Transverse colon (tissue), 4 donors: ENCODE data around the gene IFI27. TPM values are rescaled to one million over a fixed set of nuclear protein-coding genes. Genes with fewer than 3 reads are reported as not detected.

Experiments used
- DNase-seq: peaks from one replicate; pipeline ENCODE4 v3.0.0-alpha.2; 2019
- H3K27ac ChIP-seq, 4 donors: fragments of 200-600 bp; sonication (generic); 2 replicates each; pipeline ENCODE4 v1.5.1; 2016 to 2018; ENCODE audit warnings: inconsistent platforms in 4 of 4
- H3K27me3 ChIP-seq: fragments of 200-600 bp; sonication (generic); 2 replicates; pipeline ENCODE4 v1.5.1; 2017; ENCODE audit warnings: inconsistent platforms
- H3K36me3 ChIP-seq, 4 donors: fragments of 200-600 bp; sonication (generic); 2 replicates each; pipeline ENCODE4 v1.5.1; 2017 to 2019; ENCODE audit warnings: inconsistent platforms in 4 of 4
- H3K4me1 ChIP-seq, 4 donors: fragments of 200-600 bp; sonication (generic); 2 replicates each; pipeline ENCODE4 v1.5.1; 2017 to 2020; ENCODE audit warnings: inconsistent platforms in 4 of 4
- H3K4me3 ChIP-seq, 4 donors: fragments of 200-600 bp; sonication (generic); 1 replicate in 1 of 4; 2 replicates in 3 of 4; pipeline versions ENCODE4 v1.5.1 to v1.6.1; 2017 to 2019; ENCODE audit warnings: inconsistent platforms in 4 of 4
- H3K9me3 ChIP-seq, 2 donors: fragments of 200-600 bp; sonication (generic); 2 replicates each; pipeline ENCODE4 v1.5.1; 2017 to 2019; ENCODE audit warnings: inconsistent platforms in 2 of 2
- EP300 ChIP-seq: sonication (generic); formaldehyde crosslinking; IDR thresholded peaks from one replicate; pipeline ENCODE4 v1.6.1; 2017; ENCODE audit warnings: antibody characterized with exemption, low read depth
- POLR2A ChIP-seq: fragments of 450-650 bp; IDR thresholded peaks from one replicate; pipeline ENCODE4 v1.6.1; 2016; ENCODE audit warnings: antibody characterized with exemption, mild to moderate bottlenecking, moderate library complexity
- POLR2AphosphoS5 ChIP-seq, 3 donors: sonication (generic); formaldehyde crosslinking; IDR thresholded peaks; one replicate each; pipeline ENCODE4 v1.6.1; 2016; ENCODE audit warnings: antibody characterized with exemption in 3 of 3
- WGBS, 2 donors: methylation state at CpG; one replicate each; pipeline ENCODE4 v1.1.5; 2018; ENCODE audit warnings: low coverage in 1 of 2; 5-methylcytosine and 5-hydroxymethylcytosine counted together
- in situ Hi-C, 4 donors: fragments of 200-750 bp; cut with MboI; loops; one replicate each; pipeline versions ENCODE4 v1.15.0 to v1.15.1; 2017; ENCODE audit warnings: low sequenced_read_pairs in 3 of 4, low pct_ligation_motif_present in 1 of 4, low pct_unique_long_range_greater_than_20kb in 1 of 4
- intact Hi-C: fragments of 100-400 bp; cut with DNase I; formaldehyde crosslinking; loops from one replicate; pipeline ENCODE4 v1.15.1; 2023; ENCODE audit warnings: low total_unique reads
- total RNA-seq, 4 donors: library from RNA; depleted of rRNA; stranded (reverse); fragments of >200 nt; gene quantifications; one replicate each; pipeline ENCODE4 v1.1.0, GENCODE V29; 2016
- TF ChIP-seq, protein P1 (sequence below), 5 experiments: fragments of 200-600 bp in 3 of 5; fragments of 450-650 bp in 2 of 5; sonication (generic) in 3 of 5; IDR thresholded peaks; 1 replicate in 2 of 5; 2 replicates in 3 of 5; pipeline ENCODE4 v1.5.1; 2016 to 2017; ENCODE audit warnings: antibody characterized with exemption in 5 of 5, inconsistent platforms in 3 of 5, mild to moderate bottlenecking in 2 of 5, moderate library complexity in 1 of 5

The IFI27 gene
- total RNA-seq, 4 donors from 2014 or later, result 124 to 1,625 (median 472) TPM

DNA sequence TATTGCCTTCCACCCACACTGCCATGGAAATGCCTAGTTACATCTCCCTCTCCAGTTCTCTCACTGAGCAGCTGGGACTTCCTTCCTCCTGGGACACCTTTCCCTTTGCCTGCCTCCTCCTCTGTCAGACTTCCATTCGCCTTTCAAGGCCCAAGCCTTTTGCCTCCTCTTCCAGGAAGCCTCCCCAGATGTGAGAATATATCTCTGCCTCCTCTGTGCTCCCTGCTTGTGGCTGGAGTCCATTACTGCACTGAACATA is 15.8 kb downstream of the IFI27 start:
- H3K4me1 ChIP-seq, result peaks cover 9 to 19% (median 15%) of the 10 kb centered on the region in 4 donors
- H3K4me3 ChIP-seq, result no peak overlapping the region
- in situ Hi-C loops (no loop called here), intact Hi-C loops (no loop called here)
- H3K9me3 ChIP-seq, result no peaks in the 10 kb centered on the region
- TF ChIP-seq POLR2AphosphoS5 (IDR thresholded peaks at IDR 0.05) (no peak), POLR2A (no peak), EP300 (no peak)
- TF ChIP-seq, protein P1, sequence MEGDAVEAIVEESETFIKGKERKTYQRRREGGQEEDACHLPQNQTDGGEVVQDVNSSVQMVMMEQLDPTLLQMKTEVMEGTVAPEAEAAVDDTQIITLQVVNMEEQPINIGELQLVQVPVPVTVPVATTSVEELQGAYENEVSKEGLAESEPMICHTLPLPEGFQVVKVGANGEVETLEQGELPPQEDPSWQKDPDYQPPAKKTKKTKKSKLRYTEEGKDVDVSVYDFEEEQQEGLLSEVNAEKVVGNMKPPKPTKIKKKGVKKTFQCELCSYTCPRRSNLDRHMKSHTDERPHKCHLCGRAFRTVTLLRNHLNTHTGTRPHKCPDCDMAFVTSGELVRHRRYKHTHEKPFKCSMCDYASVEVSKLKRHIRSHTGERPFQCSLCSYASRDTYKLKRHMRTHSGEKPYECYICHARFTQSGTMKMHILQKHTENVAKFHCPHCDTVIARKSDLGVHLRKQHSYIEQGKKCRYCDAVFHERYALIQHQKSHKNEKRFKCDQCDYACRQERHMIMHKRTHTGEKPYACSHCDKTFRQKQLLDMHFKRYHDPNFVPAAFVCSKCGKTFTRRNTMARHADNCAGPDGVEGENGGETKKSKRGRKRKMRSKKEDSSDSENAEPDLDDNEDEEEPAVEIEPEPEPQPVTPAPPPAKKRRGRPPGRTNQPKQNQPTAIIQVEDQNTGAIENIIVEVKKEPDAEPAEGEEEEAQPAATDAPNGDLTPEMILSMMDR (IDR thresholded peaks at IDR 0.05), result no peak
- no peaks in the 10 kb centered on the region for H3K36me3 ChIP-seq
- no peaks in the 10 kb centered on the region for H3K27me3 ChIP-seq
- no peak for DNase-seq
- H3K27ac ChIP-seq, result no peak overlapping the region
- WGBS, 2 donors, result 95% methylated on average over 1 of the region's 1 CpG; no CpG with 5 or more reads in 1 of the 2 donors

DNA sequence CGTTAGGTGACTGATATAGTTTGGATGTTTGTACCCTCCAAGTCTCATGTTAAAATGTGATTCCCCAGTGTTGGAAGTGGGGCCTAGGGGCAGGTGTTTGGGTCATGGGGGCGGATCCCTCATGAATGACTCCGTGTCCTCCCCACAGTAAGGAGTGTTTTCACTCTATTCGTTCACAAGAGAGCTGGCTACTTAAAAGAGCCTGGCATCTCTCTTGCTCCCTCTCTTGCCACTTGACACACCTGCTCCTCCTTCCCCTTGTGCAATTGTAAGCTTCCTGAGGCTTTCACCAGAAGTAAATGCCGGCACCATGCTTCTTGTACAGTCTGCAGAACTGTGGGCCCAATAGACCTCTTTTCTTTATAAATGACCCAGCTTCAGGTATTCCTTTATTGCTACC is 16.3 kb downstream of the IFI27 start:
- no peaks in the 10 kb centered on the region for H3K36me3 ChIP-seq
- 89 to 100% methylated on average over 1 to 5 of the region's 5 CpGs for WGBS, 2 donors
- H3K9me3 ChIP-seq, result no peaks in the 10 kb centered on the region
- H3K27ac ChIP-seq, result no peak overlapping the region
- no peak for DNase-seq
- peaks cover 9 to 19% (median 15%) of the 10 kb centered on the region in 4 donors for H3K4me1 ChIP-seq
- no peak overlapping the region for H3K4me3 ChIP-seq
- H3K27me3 ChIP-seq, result no peaks in the 10 kb centered on the region
- TF ChIP-seq, protein P1 (IDR thresholded peaks at IDR 0.05), result no peak
- TF ChIP-seq POLR2AphosphoS5 (IDR thresholded peaks at IDR 0.05), result no peak
- no peak for TF ChIP-seq EP300
- no peak for TF ChIP-seq POLR2A
- in situ Hi-C loops, result no loop called here
- intact Hi-C loops, result no loop called here

DNA sequence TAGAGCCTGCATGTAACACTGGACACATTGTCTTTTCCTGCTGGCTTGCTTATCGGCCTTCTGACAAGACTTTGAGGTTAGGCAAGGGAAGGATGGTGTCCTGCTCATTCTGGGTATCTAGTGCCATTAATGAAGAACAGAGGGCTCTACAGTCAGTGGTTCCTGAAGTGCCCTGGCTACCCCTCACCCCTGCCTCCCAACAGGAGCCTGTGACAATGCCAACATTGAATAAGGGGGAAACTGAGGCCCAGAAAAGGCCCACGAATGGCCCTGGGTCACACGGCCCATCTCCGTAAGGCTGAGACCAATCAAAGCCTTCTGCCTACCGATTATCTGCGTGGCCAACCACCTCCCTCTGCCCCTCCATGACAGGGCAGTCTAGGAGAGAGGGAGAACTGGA is 16.8 kb downstream of the IFI27 start:
- Histone ChIP-seq H3K27ac (no peak overlapping the region), H3K36me3 (no peaks in the 10 kb centered on the region), H3K27me3 (no peaks in the 10 kb centered on the region), H3K4me3 (no peak overlapping the region), H3K4me1 (peaks cover 9 to 19% (median 15%) of the 10 kb centered on the region in 4 donors), H3K9me3 (no peaks in the 10 kb centered on the region)
- WGBS, 2 donors, result 89 to 93% methylated on average over 3 to 6 of the region's 6 CpGs
- no peak for TF ChIP-seq POLR2A
- TF ChIP-seq, protein P1 (IDR thresholded peaks at IDR 0.05), result no peak
- no peak for TF ChIP-seq EP300
- TF ChIP-seq POLR2AphosphoS5 (IDR thresholded peaks at IDR 0.05), result no peak
- no peak for DNase-seq
- intact Hi-C loops, result no loop called here
- in situ Hi-C loops, result no loop called here

DNA sequence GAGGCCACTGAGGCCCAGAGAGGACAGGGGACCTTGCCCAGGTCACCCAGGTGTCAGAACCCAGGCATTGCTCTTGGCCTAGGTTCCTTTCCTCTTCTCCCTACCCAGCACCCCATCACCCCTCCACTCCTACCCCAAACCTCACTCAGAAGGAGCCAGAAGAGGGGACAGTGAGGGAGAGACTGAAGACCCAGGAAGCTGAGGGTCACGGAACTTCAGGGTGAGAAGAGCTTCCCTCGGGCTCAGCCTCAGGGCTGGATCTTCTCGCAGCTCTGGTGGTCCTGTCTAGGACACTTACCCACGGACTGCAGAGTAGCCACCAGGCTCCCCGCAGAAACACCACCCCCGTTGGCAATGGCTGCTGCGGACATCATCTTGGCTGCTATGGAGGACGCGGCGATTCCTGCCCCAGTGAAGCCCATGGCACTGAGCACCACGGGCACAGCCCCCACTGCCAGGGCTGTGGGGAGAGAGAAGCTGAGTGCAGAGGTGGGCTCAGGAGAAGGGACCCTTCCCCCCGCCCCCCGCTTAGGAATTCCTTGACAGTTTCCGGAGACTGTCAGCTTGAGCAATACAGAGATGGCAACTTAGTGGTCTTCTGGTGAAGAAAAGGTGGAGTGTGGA is 17.8 kb downstream of the IFI27 start:
- H3K27ac ChIP-seq, result peak overlapping the region in 1 of 4 donors; percentile 83
- in situ Hi-C loops (no loop called here), intact Hi-C loops (no loop called here)
- TF ChIP-seq, protein P1 (IDR thresholded peaks at IDR 0.05), result no peak
- TF ChIP-seq EP300 (no peak), POLR2AphosphoS5 (IDR thresholded peaks at IDR 0.05) (no peak), POLR2A (no peak)
- peaks cover 9 to 19% (median 15%) of the 10 kb centered on the region in 4 donors for H3K4me1 ChIP-seq
- DNase-seq, result no peak
- no peaks in the 10 kb centered on the region for H3K9me3 ChIP-seq
- no peaks in the 10 kb centered on the region for H3K27me3 ChIP-seq
- H3K4me3 ChIP-seq, result no peak overlapping the region
- H3K36me3 ChIP-seq, result no peaks in the 10 kb centered on the region
- WGBS, 2 donors, result 93% methylated on average over 14 of the region's 14 CpGs; no CpG with 5 or more reads in 1 of the 2 donors
